Measurements from ENCODE around the gene ACTN1. TPM values are rescaled to one million over a fixed set of nuclear protein-coding genes. Genes with fewer than 3 reads are reported as not detected.

Gene ACTN1
- total RNA-seq, 1 donor from 2014 or later = 90.5 TPM

GRCh38 chr14:68824517-68825347 is 154.4 kb downstream of the ACTN1 start:
- peak; percentile 93 for DNase-seq
- peak; percentile 96 for ATAC-seq
- intact Hi-C loops (cut with micrococcal nuclease) = no loop called here

GRCh38 chr14:68824207-68824516 is 154.9 kb downstream of the ACTN1 start:
- intact Hi-C loops (cut with micrococcal nuclease) = no loop called here
- no peak for DNase-seq
- no peak for ATAC-seq

Other genes with a start within 250 kb of the ACTN1 start
- 49.2 TPM for gene ZFP36L1, start 186.2 kb downstream of the ACTN1 start, total RNA-seq
- gene DCAF5, start 173.8 kb upstream of the ACTN1 start, total RNA-seq = 62.6 TPM
- 17.7 TPM for gene EXD2, start 212.2 kb upstream of the ACTN1 start, total RNA-seq